B cell (primary cell): ENCODE measurements around the gene KPNA5. TPM values are rescaled to one million over a fixed set of nuclear protein-coding genes. Genes with fewer than 3 reads are reported as not detected.

Experiments
- polyA plus RNA-seq: library from polyadenylated mRNA; depleted of rRNA; stranded (reverse); fragments of >200 nt; gene quantifications from 2 replicates; pipeline ENCODE4 v1.2.3, GENCODE V29; 2012
- total RNA-seq, 2 donors: library from RNA; stranded (reverse); fragments of 120-200 nt in 1 of 2; gene quantifications; 1 replicate in 1 of 2; 2 replicates in 1 of 2; pipeline versions ENCODE4 v1.2.3 to v1.2.4, GENCODE V29; 2013 to 2022

KPNA5 gene
- total and polyA plus RNA-seq, 2 donors (not counting 1 experiment from before 2014, with no cell fraction given), result 6.9 to 41.7 TPM

Other genes starting within 250 kb of the KPNA5 start
- gene CALHM6, start 219.8 kb upstream of the KPNA5 start, total RNA-seq, result 29.6 and 30.6 TPM in 2 replicates
- gene CALHM6, start 219.8 kb upstream of the KPNA5 start, polyA plus RNA-seq, result 63.8 and 68.4 TPM in 2 replicates
- gene CALHM5, start 169.6 kb upstream of the KPNA5 start, total RNA-seq, result not detected in 2 replicates
- gene CALHM5, start 169.6 kb upstream of the KPNA5 start, polyA plus RNA-seq, result not detected in 2 replicates
- not detected in 2 replicates for gene TRAPPC3L, start 135.5 kb upstream of the KPNA5 start, total RNA-seq
- gene TRAPPC3L, start 135.5 kb upstream of the KPNA5 start, polyA plus RNA-seq, result not detected in 2 replicates
- not detected in 2 replicates for gene CALHM4, start 127.5 kb upstream of the KPNA5 start, total RNA-seq
- gene CALHM4, start 127.5 kb upstream of the KPNA5 start, polyA plus RNA-seq, result not detected in 2 replicates
- 21.8 and 22.4 TPM in 2 replicates for gene RWDD1, start 109.7 kb upstream of the KPNA5 start, total RNA-seq
- gene RWDD1, start 109.7 kb upstream of the KPNA5 start, polyA plus RNA-seq, result 18.0 and 26.7 TPM in 2 replicates
- gene RSPH4A, start 64.7 kb upstream of the KPNA5 start, total RNA-seq, result 0.69 and 0.83 TPM in 2 replicates
- 0.25 and 0.43 TPM in 2 replicates for gene RSPH4A, start 64.7 kb upstream of the KPNA5 start, polyA plus RNA-seq
- 17.1 and 18.4 TPM in 2 replicates for gene ZUP1, start 12.4 kb upstream of the KPNA5 start, total RNA-seq
- 6.4 and 12.0 TPM in 2 replicates for gene ZUP1, start 12.4 kb upstream of the KPNA5 start, polyA plus RNA-seq
- gene FAM162B, start 84.5 kb downstream of the KPNA5 start, total RNA-seq, result not detected in 2 replicates
- not detected in 2 replicates for gene FAM162B, start 84.5 kb downstream of the KPNA5 start, polyA plus RNA-seq
- gene GPRC6A, start 147.9 kb downstream of the KPNA5 start, total RNA-seq, result not detected in 2 replicates
- gene GPRC6A, start 147.9 kb downstream of the KPNA5 start, polyA plus RNA-seq, result not detected in 2 replicates
- gene RFX6, start 196.0 kb downstream of the KPNA5 start, total RNA-seq, result not detected in 2 replicates
- gene RFX6, start 196.0 kb downstream of the KPNA5 start, polyA plus RNA-seq, result not detected in 2 replicates